SU-DHL-6 (cell line): Measurements from ENCODE around the gene MDK.
A peak's percentile ranks its signal among the peaks of the same experiment; 100 is the strongest.

Source experiments
- H2AFZ ChIP-seq: fragments of 200-600 bp; sonication (generic); 2 replicates; pipeline ENCODE4 v1.6.1; 2014; ENCODE audit warnings: low read depth, mild to moderate bottlenecking, moderate library complexity, mixed read lengths, antibody characterized with exemption, low read length; ENCODE audit not compliant: severe bottlenecking
- H3F3A ChIP-seq: fragments of 200-600 bp; shearing (Covaris generic); 2 replicates; pipeline ENCODE4 v1.6.0; 2016; ENCODE audit warnings: antibody characterized with exemption, mild to moderate bottlenecking; ENCODE audit not compliant: insufficient read depth
- H3K27ac ChIP-seq: fragments of 200-600 bp; sonication (generic); 2 replicates; pipeline ENCODE4 v1.5.1; 2016; ENCODE audit warnings: low read depth, mild to moderate bottlenecking, low read length, moderate library complexity, mixed read lengths
- H3K27me3 ChIP-seq: fragments of 200-600 bp; sonication (generic), shearing (Covaris generic); 2 replicates; pipeline ENCODE4 v1.6.0; 2014; ENCODE audit warnings: mild to moderate bottlenecking, low read length
- H3K36me3 ChIP-seq: fragments of 200-600 bp; sonication (generic); 2 replicates; pipeline ENCODE4 v1.6.1; 2014; ENCODE audit warnings: mild to moderate bottlenecking, low read length, mixed read lengths
- H3K4me2 ChIP-seq: fragments of 300-600, 200-600 bp; shearing (Covaris generic), sonication (generic); 2 replicates; pipeline ENCODE4 v1.6.0; 2014; ENCODE audit warnings: low read length, low read depth, mild to moderate bottlenecking; ENCODE audit not compliant: poor library complexity, severe bottlenecking
- H3K4me3 ChIP-seq: fragments of 200-600 bp; sonication (generic); 2 replicates; pipeline ENCODE4 v1.5.1; 2014; ENCODE audit warnings: antibody characterized with exemption, low read length, mild to moderate bottlenecking, mixed read lengths; ENCODE audit not compliant: insufficient read depth, poor library complexity, severe bottlenecking
- H3K79me2 ChIP-seq: fragments of 200-600 bp; sonication (generic); 2 replicates; pipeline ENCODE4 v1.6.1; 2014; ENCODE audit warnings: mild to moderate bottlenecking, low read length, moderate library complexity; ENCODE audit not compliant: insufficient read depth
- H3K9ac ChIP-seq: fragments of 200-600 bp; sonication (generic); 2 replicates; pipeline ENCODE4 v1.7.0; 2014; ENCODE audit warnings: mild to moderate bottlenecking, low read length
- H3K9me2 ChIP-seq: fragments of 200-600 bp; sonication (generic); replicated peaks from 2 replicates; pipeline ENCODE4 v1.6.1; 2014; ENCODE audit warnings: low read length; ENCODE audit not compliant: insufficient read depth
- H3K9me3 ChIP-seq: fragments of 200-600 bp; sonication (generic); 2 replicates; pipeline ENCODE4 v1.6.1; 2014; ENCODE audit warnings: low read length, mixed read lengths; ENCODE audit not compliant: insufficient read depth
- H4K20me1 ChIP-seq: fragments of 200-600 bp; sonication (generic); 2 replicates; pipeline ENCODE4 v1.6.1; 2014; ENCODE audit warnings: low read depth, mild to moderate bottlenecking, antibody characterized with exemption, low read length, moderate library complexity, mixed read lengths
- CTCF ChIP-seq: fragments of 200-600 bp; sonication (generic); IDR thresholded peaks from one replicate; pipeline ENCODE4 v1.5.1; 2017; ENCODE audit warnings: antibody characterized with exemption, mild to moderate bottlenecking, low read length, moderate library complexity; ENCODE audit not compliant: insufficient read depth, poor library complexity, severe bottlenecking
- EZH2phosphoT487 ChIP-seq: fragments of 200-600 bp; sonication (generic), shearing (Covaris generic); conservative IDR thresholded peaks from 2 replicates; pipeline ENCODE4 v1.6.1; 2018; ENCODE audit warnings: mild to moderate bottlenecking, antibody characterized with exemption, low read length, moderate library complexity, mixed read lengths

MDK gene

GRCh38 chr11:46381048-46381818 lies at the start of gene MDK:
Gene MDK, plus strand, starts transcription at chr11:46381669. Its CDS starts 389 bp downstream, at chr11:46382058.
- Histone ChIP-seq H2AFZ (no peak within 1 kb of the TSS), H3K4me3 (no peak within 1 kb of the TSS), H3K79me2 (no peaks in the 10 kb centered on the region), H3K4me2 (peak within 1 kb of the TSS; percentile 13), H3F3A (no peaks in the 10 kb centered on the region), H4K20me1 (no peaks in the 10 kb centered on the region), H3K9ac (no peak within 1 kb of the TSS), H3K27ac (no peak within 1 kb of the TSS), H3K9me3 (no peaks in the 10 kb centered on the region), H3K9me2 (no peaks in the 10 kb centered on the region), H3K36me3 (no peaks in the 10 kb centered on the region), H3K27me3 (no peaks in the 10 kb centered on the region)
- TF ChIP-seq EZH2phosphoT487 (no peak), CTCF (no peak)

GRCh38 chr11:46332093-46332567 lies 49.3 kb upstream of the MDK start:
- TF ChIP-seq CTCF, result no peak
- no peak for TF ChIP-seq EZH2phosphoT487
- Histone ChIP-seq H3K9me2 (no peaks in the 10 kb centered on the region), H3K79me2 (no peaks in the 10 kb centered on the region), H3K4me3 (no peak overlapping the region), H3K27ac (no peak overlapping the region), H3K9me3 (no peaks in the 10 kb centered on the region), H2AFZ (no peak overlapping the region), H3K4me2 (no peak overlapping the region), H4K20me1 (no peaks in the 10 kb centered on the region), H3K36me3 (no peaks in the 10 kb centered on the region), H3K9ac (no peak overlapping the region), H3K27me3 (no peaks in the 10 kb centered on the region), H3F3A (no peaks in the 10 kb centered on the region)

GRCh38 chr11:46332568-46333393 lies 48.7 kb upstream of the MDK start:
- Histone ChIP-seq H3K27me3 (no peaks in the 10 kb centered on the region), H3F3A (no peaks in the 10 kb centered on the region)

More at GRCh38 chr11:46332568-46333393, 48.7 kb upstream of the MDK start:
- TF ChIP-seq CTCF (no peak), EZH2phosphoT487 (no peak)
- no peaks in the 10 kb centered on the region for H3K9me3 ChIP-seq
- no peaks in the 10 kb centered on the region for H3K36me3 ChIP-seq
- no peak overlapping the region for H3K27ac ChIP-seq
- no peaks in the 10 kb centered on the region for H4K20me1 ChIP-seq
- H3K4me3 ChIP-seq, result no peak overlapping the region
- no peaks in the 10 kb centered on the region for H3K9me2 ChIP-seq
- no peaks in the 10 kb centered on the region for H3K79me2 ChIP-seq
- H3K4me2 ChIP-seq, result peak overlapping the region; percentile 1
- no peak overlapping the region for H3K9ac ChIP-seq
- no peak overlapping the region for H2AFZ ChIP-seq
